Activated CD4-positive, alpha-beta T cell treated with anti-CD3 and anti-CD28 coated beads, Interleukin-2, amount 10 ng/mL, durations not matched to agents 24 days and 14 days (primary cell): ENCODE measurements around the gene STK39. TPM values are rescaled to one million over a fixed set of nuclear protein-coding genes. Genes with fewer than 3 reads are reported as not detected.
A peak's percentile ranks its signal among the peaks of the same experiment; 100 is the strongest.

Experiments
- DNase-seq: peaks from one replicate; pipeline ENCODE4 v3.0.0; 2022
- H3K27ac Mint-ChIP-seq: one replicate; pipeline ENCODE4 v1.8.0; 2022; ENCODE audit warnings: mild to moderate bottlenecking, mixed read lengths
- H3K27me3 Mint-ChIP-seq: one replicate; pipeline ENCODE4 v1.8.0; 2022; ENCODE audit warnings: mixed read lengths
- H3K36me3 Mint-ChIP-seq: one replicate; pipeline ENCODE4 v1.8.0; 2022; ENCODE audit warnings: low read depth, mild to moderate bottlenecking, mixed read lengths
- H3K4me1 Mint-ChIP-seq: one replicate; pipeline ENCODE4 v1.8.0; 2021; ENCODE audit warnings: mixed read lengths
- H3K4me3 Mint-ChIP-seq: one replicate; pipeline ENCODE4 v1.8.0; 2022; ENCODE audit warnings: mild to moderate bottlenecking, moderate library complexity, mixed read lengths
- H3K9me3 Mint-ChIP-seq: one replicate; pipeline ENCODE4 v1.8.0; 2021; ENCODE audit warnings: mixed read lengths
- intact Hi-C: fragments of 100-400 bp; cut with micrococcal nuclease; formaldehyde crosslinking; loops from one replicate; pipeline ENCODE4 v1.15.1; 2023
- total RNA-seq: library from RNA; stranded (reverse); gene quantifications from 2 replicates; pipeline ENCODE4 v1.2.3, GENCODE V29; 2022

STK39 gene
- total RNA-seq, 1 donor from 2014 or later = 40.9 TPM

DNA sequence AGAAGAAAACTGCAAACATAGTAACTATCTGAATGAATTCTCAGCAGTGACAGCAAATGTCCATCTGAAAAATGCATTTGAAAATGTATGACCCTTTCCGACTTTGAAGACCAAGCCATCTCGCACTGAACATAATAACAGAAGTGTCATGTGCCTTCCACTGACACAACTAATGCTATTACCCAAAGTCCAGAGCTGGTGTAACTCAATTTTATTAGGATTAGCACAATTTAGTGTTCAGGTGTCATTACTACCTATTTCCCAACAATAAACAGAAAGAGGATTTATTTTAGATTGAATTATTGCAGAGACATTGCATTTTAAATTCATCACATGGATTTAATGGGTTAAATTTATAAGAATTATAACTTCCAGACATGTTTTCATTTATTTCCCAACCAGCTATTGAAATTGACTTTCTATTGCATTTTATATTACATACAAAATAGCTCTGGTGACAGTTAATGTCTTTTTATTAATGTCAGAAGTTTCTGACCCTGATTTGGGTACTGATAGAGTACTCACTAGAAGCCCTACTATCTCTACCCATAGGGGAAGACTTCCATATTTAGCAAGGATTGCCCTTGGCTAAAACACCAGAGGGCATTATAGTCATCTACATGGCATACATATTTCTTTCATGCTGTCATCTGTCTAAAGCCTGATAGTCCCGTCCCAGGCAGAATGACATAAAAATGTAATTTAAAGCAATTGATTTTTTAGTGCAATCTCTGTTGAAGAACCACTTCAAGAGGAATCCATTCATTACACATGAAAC, 7.0 kb upstream of the STK39 start:
- H3K9me3 Mint-ChIP-seq = peaks cover 12% of the 10 kb centered on the region
- H3K4me1 Mint-ChIP-seq = no peaks in the 10 kb centered on the region
- no peak overlapping the region for H3K4me3 Mint-ChIP-seq
- intact Hi-C loops = no loop called here
- peak; percentile 41 for DNase-seq
- no peak overlapping the region for H3K27ac Mint-ChIP-seq
- peaks cover 6% of the 10 kb centered on the region for H3K27me3 Mint-ChIP-seq
- no peaks in the 10 kb centered on the region for H3K36me3 Mint-ChIP-seq

DNA sequence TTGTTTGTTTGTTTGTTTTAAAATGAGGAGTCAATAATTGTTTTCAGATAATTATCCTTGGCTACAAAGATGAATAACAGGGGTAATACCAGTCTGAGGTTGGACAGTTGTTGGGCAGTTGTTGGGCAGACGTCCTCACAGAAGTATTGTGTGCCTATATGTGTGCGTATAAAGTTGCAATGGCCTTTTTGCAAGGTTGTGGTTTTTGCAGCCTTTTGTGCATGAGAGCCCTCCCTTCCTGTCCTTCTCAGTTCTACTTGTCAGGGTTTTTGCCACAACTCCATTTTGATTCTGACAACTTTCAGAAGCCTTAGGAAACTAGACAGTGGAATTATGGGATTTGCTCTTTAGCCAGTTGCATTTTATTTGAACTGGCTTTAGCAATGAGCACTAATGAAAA, 6.0 kb upstream of the STK39 start:
- peaks cover 3% of the 10 kb centered on the region for H3K9me3 Mint-ChIP-seq
- H3K36me3 Mint-ChIP-seq = no peaks in the 10 kb centered on the region
- H3K4me3 Mint-ChIP-seq = no peak overlapping the region
- intact Hi-C loops = no loop called here
- H3K4me1 Mint-ChIP-seq = peaks cover 2% of the 10 kb centered on the region
- H3K27me3 Mint-ChIP-seq = peaks cover 10% of the 10 kb centered on the region
- H3K27ac Mint-ChIP-seq = no peak overlapping the region
- peak; percentile 26 for DNase-seq

DNA sequence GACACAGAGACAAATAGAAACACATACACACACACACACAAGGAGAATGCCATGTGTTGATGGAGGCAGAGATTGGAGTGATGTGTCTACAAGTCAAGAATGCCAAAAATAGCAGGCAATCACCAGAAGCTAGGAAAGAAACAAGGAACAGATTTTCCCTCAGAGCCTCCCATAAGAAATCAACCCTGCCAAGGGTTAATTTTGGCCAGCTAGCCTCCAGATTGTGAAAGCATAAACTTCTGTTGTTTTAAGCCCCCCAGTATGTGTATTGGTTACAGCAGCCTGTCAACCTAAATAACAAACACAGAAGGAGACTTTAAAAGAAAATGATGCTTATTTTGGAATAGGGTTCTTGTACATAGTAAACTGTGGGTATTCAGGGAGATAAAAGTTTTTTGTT, 5.6 kb upstream of the STK39 start:
- peaks cover 10% of the 10 kb centered on the region for H3K27me3 Mint-ChIP-seq
- intact Hi-C loops = no loop called here
- H3K36me3 Mint-ChIP-seq = no peaks in the 10 kb centered on the region
- peaks cover 6% of the 10 kb centered on the region for H3K4me1 Mint-ChIP-seq
- H3K4me3 Mint-ChIP-seq = no peak overlapping the region
- H3K27ac Mint-ChIP-seq = no peak overlapping the region
- H3K9me3 Mint-ChIP-seq = no peaks in the 10 kb centered on the region
- DNase-seq = no peak

DNA sequence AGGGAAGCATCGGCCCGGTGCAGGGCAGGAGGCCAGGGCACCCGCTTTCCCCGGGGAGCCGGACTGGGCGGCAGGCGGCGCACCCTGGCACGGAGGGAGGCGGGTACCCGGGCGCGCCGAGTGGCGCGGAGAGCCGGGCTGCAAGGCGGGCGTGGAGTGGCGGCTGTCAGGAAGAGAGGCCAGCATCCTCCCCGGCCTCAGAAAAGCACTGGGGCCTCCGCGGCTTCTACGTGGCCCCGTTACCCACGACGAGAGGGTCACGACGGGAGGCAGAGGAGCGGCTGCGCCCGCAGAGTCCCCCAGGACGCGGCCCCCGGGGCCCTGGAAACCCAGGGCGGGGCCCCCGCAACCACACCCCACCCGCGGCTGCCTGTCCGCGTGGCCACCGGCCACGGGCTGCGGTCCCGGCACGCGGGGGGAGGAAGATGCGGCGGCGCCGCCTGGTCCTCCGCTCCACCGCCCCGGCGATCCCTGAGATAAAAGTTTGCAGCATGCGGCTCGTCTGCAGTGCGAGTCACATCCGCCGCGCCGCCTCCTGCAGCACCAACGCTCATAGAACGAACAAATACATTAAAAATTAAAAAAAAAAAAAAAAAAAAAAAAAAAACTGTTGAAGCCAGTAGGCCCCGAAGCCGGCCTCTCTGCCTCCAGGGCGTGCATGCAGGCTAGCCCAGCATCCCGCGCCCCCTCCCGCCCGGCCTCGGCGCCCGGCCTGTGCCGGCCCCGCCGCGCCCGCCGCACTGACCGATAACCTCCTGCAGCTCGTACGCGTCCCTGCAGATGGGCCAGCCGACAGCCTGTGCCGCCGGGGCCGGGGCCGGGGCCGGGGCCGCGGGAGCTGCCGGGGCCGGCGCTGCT, 683 bp downstream of the STK39 start:
- DNase-seq = peak; percentile 94
- peaks cover 32% of the 10 kb centered on the region for H3K4me1 Mint-ChIP-seq
- H3K9me3 Mint-ChIP-seq = no peaks in the 10 kb centered on the region
- H3K27me3 Mint-ChIP-seq = peaks cover 7% of the 10 kb centered on the region
- peak overlapping the region; percentile 88 for H3K4me3 Mint-ChIP-seq
- H3K36me3 Mint-ChIP-seq = peaks cover 13% of the 10 kb centered on the region
- H3K27ac Mint-ChIP-seq = peak overlapping the region; percentile 94
- intact Hi-C loops = loop anchor here (1.0 to 5.0 kb wide), 2 partner anchors 86 to 210 kb away; partner anchors contain the start of gene CERS6

DNA sequence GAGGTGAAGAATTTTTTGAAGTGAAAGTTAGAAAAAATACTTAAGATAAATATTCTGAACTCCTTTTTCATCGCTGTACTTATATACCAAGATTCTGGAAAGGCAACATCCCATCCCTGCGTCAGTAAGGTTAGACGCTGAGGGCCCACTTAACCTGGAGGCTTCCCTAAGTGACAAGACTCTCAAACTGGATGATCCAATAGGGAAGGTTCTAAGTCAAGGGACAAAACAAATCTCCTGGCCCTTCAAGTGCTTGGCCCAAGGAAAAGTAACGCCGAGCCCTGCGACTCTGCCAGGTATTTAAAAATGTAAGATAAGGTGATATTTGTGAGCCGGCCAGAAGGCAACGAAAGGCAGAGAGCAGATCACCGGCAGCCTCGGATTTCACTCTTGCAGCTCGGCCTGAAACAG, 1.3 kb downstream of the STK39 start:
- peaks cover 13% of the 10 kb centered on the region for H3K36me3 Mint-ChIP-seq
- H3K4me3 Mint-ChIP-seq = peak overlapping the region; percentile 87
- peak overlapping the region; percentile 87 for H3K27ac Mint-ChIP-seq
- H3K27me3 Mint-ChIP-seq = peaks cover 7% of the 10 kb centered on the region
- intact Hi-C loops = loop anchor here (5.0 kb wide), 1 partner anchor 86 kb away; no protein-coding TSS in a partner anchor
- H3K4me1 Mint-ChIP-seq = peaks cover 32% of the 10 kb centered on the region
- DNase-seq = no peak
- H3K9me3 Mint-ChIP-seq = no peaks in the 10 kb centered on the region

DNA sequence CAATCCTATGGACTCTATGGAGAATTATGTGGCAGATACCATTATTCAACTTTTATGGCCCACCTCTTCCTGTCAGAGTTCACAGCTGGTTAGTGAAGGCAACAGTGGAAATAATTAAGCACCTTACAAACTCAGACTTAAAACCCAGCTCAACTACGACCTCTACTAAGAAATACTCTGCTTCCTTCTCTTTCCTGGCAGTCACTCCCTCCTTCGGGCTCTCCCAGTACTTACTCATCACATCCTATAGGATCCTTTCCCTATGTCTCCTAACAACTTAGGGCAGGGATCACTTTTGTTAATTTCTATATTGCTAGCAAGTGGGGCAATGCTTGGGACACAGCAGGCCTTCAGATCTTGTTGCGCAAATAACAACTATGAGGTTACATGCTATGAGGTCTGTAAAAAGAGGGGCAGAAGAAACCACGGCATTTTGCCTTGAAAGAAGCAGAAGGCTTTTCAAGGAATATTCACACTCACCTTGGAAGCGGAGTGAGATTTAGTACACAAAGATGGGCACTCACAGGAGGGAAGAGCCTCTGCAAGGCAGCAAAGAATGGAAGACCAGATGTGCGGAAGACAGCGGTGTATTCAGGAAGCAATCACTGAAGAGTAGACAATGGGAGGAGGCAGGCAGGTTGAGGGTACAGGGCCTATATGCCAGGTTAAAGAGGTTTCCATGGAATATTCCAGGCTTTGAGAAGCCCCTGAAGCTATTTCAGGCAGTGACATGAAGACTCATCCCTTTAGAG, 2.1 kb downstream of the STK39 start:
- Mint-ChIP-seq H3K27ac (peak overlapping the region; percentile 86), H3K27me3 (peaks cover 7% of the 10 kb centered on the region), H3K9me3 (no peaks in the 10 kb centered on the region), H3K4me3 (peak overlapping the region; percentile 85), H3K4me1 (peaks cover 32% of the 10 kb centered on the region), H3K36me3 (peaks cover 13% of the 10 kb centered on the region)
- intact Hi-C loops = loop anchor here (2.0 to 5.0 kb wide), 2 partner anchors 87 to 246 kb away; no protein-coding TSS in a partner anchor
- peak; percentile 62 for DNase-seq

DNA sequence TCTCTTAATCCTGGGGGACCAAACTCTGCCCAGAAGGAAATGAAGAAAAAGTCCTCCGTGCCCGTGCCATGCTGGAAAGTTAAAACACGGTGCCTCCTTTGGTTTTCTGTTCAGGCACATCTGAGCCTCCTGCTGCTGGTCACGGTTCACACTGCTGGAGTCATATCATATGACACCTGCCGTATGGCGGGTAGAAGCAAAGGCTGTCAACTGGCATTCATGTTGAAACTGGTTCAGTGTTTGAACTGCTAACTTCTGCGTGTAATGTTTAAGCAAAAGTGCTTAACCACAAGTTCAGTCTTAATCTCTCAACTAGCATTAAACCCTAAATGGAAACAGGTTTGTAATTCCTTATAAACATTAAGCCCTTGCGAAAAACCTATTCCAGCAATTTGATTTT, 3.1 kb downstream of the STK39 start:
- Mint-ChIP-seq H3K27ac (peak overlapping the region; percentile 81), H3K27me3 (peaks cover 5% of the 10 kb centered on the region)

DNA sequence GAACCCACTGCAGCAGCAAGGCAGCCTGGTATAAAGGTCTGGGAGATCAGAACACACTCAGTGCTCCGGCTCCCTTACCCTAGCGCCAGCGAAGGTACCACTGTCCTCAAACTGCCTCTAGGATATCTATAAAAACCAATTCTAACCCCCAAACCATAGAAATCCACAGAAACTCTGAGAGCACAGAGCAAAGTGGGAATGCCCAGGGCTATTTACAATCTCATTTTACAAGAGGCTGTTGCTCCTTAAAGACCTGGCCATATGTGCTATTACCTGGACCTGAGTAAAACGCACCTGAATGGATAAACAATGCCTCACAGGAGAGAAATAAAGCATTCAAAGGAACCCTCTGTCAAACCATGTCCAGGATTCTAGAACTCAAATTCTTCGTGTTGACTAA, 4.3 kb downstream of the STK39 start:
- H3K27ac Mint-ChIP-seq = no peak overlapping the region

More for the DNA sequence above, 3.1 kb downstream of the STK39 start:
- DNase-seq = peak; percentile 83
- intact Hi-C loops = loop anchor here (1.0 to 2.0 kb wide), 3 partner anchors 33 to 246 kb away; no protein-coding TSS in a partner anchor
- Mint-ChIP-seq H3K36me3 (peaks cover 13% of the 10 kb centered on the region), H3K9me3 (no peaks in the 10 kb centered on the region), H3K4me3 (peak overlapping the region; percentile 85), H3K4me1 (peaks cover 33% of the 10 kb centered on the region)

DNA sequence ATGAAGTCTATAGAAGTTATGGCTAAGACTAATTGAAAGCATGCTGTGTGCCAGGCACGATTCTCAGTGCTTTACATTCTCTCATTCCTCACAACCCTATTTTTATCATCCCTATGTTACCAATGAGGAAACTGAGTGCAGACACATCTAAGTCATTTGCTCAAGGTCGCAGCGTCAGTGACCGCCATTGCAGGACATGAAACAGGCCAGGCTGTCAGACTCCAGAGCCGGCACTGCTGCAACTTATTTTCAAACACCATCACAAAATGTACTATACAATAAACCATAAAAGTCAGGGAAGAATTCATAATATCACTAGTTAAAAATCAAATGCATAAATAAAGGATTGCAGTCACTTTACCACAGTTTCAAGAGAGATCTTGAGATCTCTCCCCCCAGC, 5.6 kb downstream of the STK39 start:
- H3K4me1 Mint-ChIP-seq = peaks cover 34% of the 10 kb centered on the region
- no peaks in the 10 kb centered on the region for H3K27me3 Mint-ChIP-seq
- no peak for DNase-seq
- intact Hi-C loops = no loop called here
- no peak overlapping the region for H3K27ac Mint-ChIP-seq
- peaks cover 26% of the 10 kb centered on the region for H3K36me3 Mint-ChIP-seq
- no peak overlapping the region for H3K4me3 Mint-ChIP-seq
- no peaks in the 10 kb centered on the region for H3K9me3 Mint-ChIP-seq

More for the DNA sequence above, 4.3 kb downstream of the STK39 start:
- intact Hi-C loops = loop anchor here (1.0 kb wide), 1 partner anchor 9 kb away; no protein-coding TSS in a partner anchor
- Mint-ChIP-seq H3K9me3 (no peaks in the 10 kb centered on the region), H3K36me3 (peaks cover 15% of the 10 kb centered on the region), H3K4me1 (peaks cover 33% of the 10 kb centered on the region), H3K27me3 (no peaks in the 10 kb centered on the region), H3K4me3 (peak overlapping the region; percentile 14)
- DNase-seq = no peak

DNA sequence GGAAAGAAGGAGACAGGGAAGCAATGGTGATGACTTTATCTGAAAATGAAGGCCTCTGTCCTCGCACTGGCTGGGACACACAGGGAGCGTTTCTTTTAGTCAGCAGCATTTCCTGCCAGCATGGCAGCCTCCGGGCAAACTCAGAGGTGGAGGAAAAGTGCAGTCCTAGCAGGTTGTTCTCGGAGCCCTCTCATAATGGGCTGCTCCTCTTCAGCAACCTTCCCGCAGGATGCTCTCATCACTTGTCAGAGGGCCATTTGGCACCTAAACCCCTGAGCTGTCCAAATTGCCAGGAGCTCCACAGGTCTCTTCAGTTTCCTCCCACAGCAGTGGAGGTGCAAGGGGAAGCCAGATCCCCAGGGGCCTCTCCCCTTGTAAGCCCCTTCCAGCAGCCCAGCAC, 6.2 kb downstream of the STK39 start:
- DNase-seq = peak; percentile 71
- H3K4me1 Mint-ChIP-seq = peaks cover 34% of the 10 kb centered on the region
- no peaks in the 10 kb centered on the region for H3K9me3 Mint-ChIP-seq
- H3K4me3 Mint-ChIP-seq = no peak overlapping the region
- H3K36me3 Mint-ChIP-seq = peaks cover 30% of the 10 kb centered on the region
- no peak overlapping the region for H3K27ac Mint-ChIP-seq
- intact Hi-C loops = no loop called here
- H3K27me3 Mint-ChIP-seq = no peaks in the 10 kb centered on the region

DNA sequence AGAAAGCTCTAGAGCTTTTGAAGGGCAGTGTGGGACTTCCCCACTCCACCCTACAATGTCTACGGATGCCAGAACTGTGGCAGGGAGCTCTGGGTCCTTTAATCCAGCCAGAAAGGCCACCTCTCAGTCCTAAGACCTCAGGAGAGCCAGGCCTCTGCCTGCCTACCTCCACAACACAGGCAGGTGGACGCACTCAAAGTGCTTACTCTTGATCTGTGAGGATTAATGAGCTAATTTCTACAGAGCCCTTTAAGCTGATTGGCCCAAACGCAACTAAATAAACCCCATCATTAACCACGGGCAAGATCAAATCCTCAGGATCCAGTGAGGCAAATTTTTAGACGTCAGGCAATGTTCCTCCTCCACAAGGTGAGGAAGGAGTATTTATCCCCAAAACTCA, 8.1 kb downstream of the STK39 start:
- peaks cover 27% of the 10 kb centered on the region for H3K36me3 Mint-ChIP-seq
- intact Hi-C loops = no loop called here
- H3K27me3 Mint-ChIP-seq = no peaks in the 10 kb centered on the region
- no peak overlapping the region for H3K27ac Mint-ChIP-seq
- H3K9me3 Mint-ChIP-seq = no peaks in the 10 kb centered on the region
- peaks cover 26% of the 10 kb centered on the region for H3K4me1 Mint-ChIP-seq
- no peak for DNase-seq
- H3K4me3 Mint-ChIP-seq = no peak overlapping the region

DNA sequence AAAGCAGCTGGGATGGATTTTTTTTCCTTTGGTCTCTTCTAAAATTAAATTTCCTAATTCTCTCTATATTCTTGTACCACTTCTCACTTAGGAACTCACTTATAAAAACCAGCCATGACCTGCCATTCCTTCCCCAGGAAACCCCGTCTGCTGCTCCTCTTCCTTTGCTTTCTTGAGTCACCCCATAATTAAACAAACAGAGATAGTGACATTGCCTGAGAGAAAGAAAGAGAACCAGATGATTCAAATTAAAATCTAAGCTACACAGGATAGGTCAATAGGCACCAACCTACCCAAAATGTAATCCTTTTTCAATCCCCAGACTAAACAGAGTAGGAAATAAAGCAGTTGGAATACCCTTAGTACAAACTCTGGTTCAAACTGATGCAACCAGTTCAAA, 9.7 kb downstream of the STK39 start:
- H3K4me3 Mint-ChIP-seq = no peak overlapping the region
- H3K27ac Mint-ChIP-seq = no peak overlapping the region
- DNase-seq = no peak
- peaks cover 28% of the 10 kb centered on the region for H3K36me3 Mint-ChIP-seq
- H3K9me3 Mint-ChIP-seq = no peaks in the 10 kb centered on the region
- H3K27me3 Mint-ChIP-seq = no peaks in the 10 kb centered on the region
- intact Hi-C loops = no loop called here
- H3K4me1 Mint-ChIP-seq = peaks cover 24% of the 10 kb centered on the region

DNA sequence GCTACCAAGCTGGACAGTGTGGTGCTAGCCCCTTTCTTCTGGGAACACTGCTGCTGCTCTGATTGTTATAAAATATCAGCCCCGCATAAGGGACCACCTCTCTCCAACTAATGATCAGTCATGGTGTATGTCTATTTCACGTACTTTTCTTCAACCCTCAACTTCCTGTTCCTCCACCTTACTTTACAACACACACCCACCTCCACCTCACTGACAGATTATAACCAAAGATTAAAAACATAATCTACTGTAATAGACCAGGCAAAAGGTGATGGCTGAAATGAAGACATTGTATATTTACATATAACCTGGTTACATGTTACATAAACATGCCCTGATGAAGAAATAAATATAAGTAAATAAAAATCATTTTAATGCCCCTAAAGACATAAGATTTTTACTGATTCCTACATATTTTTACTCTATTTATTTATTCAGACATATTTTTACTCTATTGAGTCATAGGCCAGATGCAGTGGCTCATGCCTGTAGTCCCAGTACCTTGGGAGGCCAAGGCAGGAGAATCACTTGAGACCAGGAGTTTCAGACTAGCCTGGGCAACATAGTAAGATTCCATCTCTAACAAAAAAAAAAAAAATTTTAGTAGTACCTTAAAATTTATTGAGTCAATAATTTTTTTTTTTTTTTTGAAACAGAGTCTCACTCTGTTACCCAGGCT, 12.8 kb downstream of the STK39 start:
- Mint-ChIP-seq H3K27ac (peak overlapping the region; percentile 25), H3K4me1 (peaks cover 26% of the 10 kb centered on the region), H3K27me3 (no peaks in the 10 kb centered on the region), H3K4me3 (peak overlapping the region; percentile 19), H3K9me3 (peaks cover 4% of the 10 kb centered on the region), H3K36me3 (peaks cover 47% of the 10 kb centered on the region)
- DNase-seq = no peak
- intact Hi-C loops = loop anchor here (1.0 kb wide), 3 partner anchors 9 to 39 kb away; no protein-coding TSS in a partner anchor
